CD14-positive monocyte (primary cell): ENCODE results near the gene PITPNB. TPM values are rescaled to one million over a fixed set of nuclear protein-coding genes. Genes with fewer than 3 reads are reported as not detected.

ENCODE experiments used
- DNase-seq, 3 donors: peaks; one replicate each; pipeline ENCODE4 v3.0.0-alpha.2; 2011 to 2022
- H2AFZ ChIP-seq: 2 replicates; pipeline ENCODE4 v1.6.0; 2012; ENCODE audit warnings: mild to moderate bottlenecking, low read depth, low read length, inconsistent platforms; ENCODE audit not compliant: insufficient read depth, poor library complexity, severe bottlenecking
- H3K27ac ChIP-seq, 2 donors: 1 replicate in 1 of 2; 2 replicates in 1 of 2; pipeline ENCODE4 v1.5.1; 2012 to 2013; ENCODE audit warnings: low read length in 2 of 2, control low read depth in 1 of 2, inconsistent platforms in 1 of 2, low read depth in 1 of 2, mild to moderate bottlenecking in 1 of 2
- H3K27me3 ChIP-seq, 2 donors: one replicate each; pipeline versions ENCODE4 v1.6.0 to v1.6.1; 2011 to 2013; ENCODE audit warnings: low read length in 2 of 2; ENCODE audit not compliant: control insufficient read depth in 2 of 2, insufficient read depth in 2 of 2
- H3K36me3 ChIP-seq, 2 donors: replicated peaks in 1 of 2; 1 replicate in 1 of 2; 2 replicates in 1 of 2; pipeline versions ENCODE4 v1.5.1 to v1.6.1; 2012 to 2013; ENCODE audit warnings: low read length in 2 of 2, control low read depth in 1 of 2, inconsistent platforms in 1 of 2, mild to moderate bottlenecking in 1 of 2; ENCODE audit not compliant: insufficient read depth in 2 of 2, control insufficient read depth in 1 of 2
- H3K4me1 ChIP-seq, 2 donors: 1 replicate in 1 of 2; 2 replicates in 1 of 2; pipeline versions ENCODE4 v1.5.1 to v1.6.1; 2012 to 2013; ENCODE audit warnings: low read length in 2 of 2, control low read depth in 1 of 2, inconsistent platforms in 1 of 2, mild to moderate bottlenecking in 1 of 2, moderate library complexity in 1 of 2; ENCODE audit not compliant: insufficient read depth in 2 of 2, control insufficient read depth in 1 of 2
- H3K4me2 ChIP-seq: replicated peaks from 2 replicates; pipeline ENCODE3; 2012; ENCODE audit warnings: low read length, moderate library complexity, mild to moderate bottlenecking; ENCODE audit not compliant: poor library complexity, severe bottlenecking; ENCODE audit errors: extremely low read depth
- H3K4me3 ChIP-seq, 3 experiments: fragments of 200-600 bp in 1 of 3; sonication (generic) in 1 of 3; replicated peaks in 1 of 3; 1 replicate in 2 of 3; 2 replicates in 1 of 3; pipeline ENCODE4 v1.5.1; 2011 to 2013; ENCODE audit warnings: low read length in 3 of 3, mild to moderate bottlenecking in 3 of 3, control low read depth in 2 of 3, low read depth in 2 of 3, inconsistent platforms in 1 of 3, moderate library complexity in 1 of 3
- H3K79me2 ChIP-seq: 2 replicates; pipeline ENCODE4 v1.6.0; 2012; ENCODE audit warnings: mild to moderate bottlenecking, control low read depth, inconsistent platforms, low read length, moderate library complexity; ENCODE audit not compliant: insufficient read depth
- H3K9ac ChIP-seq: 2 replicates; pipeline ENCODE4 v1.6.0; 2017; ENCODE audit warnings: low read length, mild to moderate bottlenecking; ENCODE audit not compliant: insufficient read depth, poor library complexity, severe bottlenecking
- H3K9me3 ChIP-seq, 2 donors: replicated peaks in 1 of 2; 1 replicate in 1 of 2; 2 replicates in 1 of 2; pipeline versions ENCODE4 v1.5.1 to v1.6.1; 2012 to 2013; ENCODE audit warnings: low read length in 2 of 2, control low read depth in 1 of 2; ENCODE audit not compliant: control insufficient read depth in 1 of 2, insufficient read depth in 1 of 2
- H4K20me1 ChIP-seq: 2 replicates; pipeline ENCODE4 v1.6.0; 2012; ENCODE audit warnings: mild to moderate bottlenecking, low read length, control low read depth, moderate library complexity; ENCODE audit not compliant: insufficient read depth
- H3K27ac Mint-ChIP-seq, 7 donors: one replicate each; pipeline ENCODE4 v1.8.0; 2020; ENCODE audit warnings: mild to moderate bottlenecking in 7 of 7, mixed read lengths in 7 of 7, moderate library complexity in 6 of 7, inconsistent platforms in 2 of 7
- H3K27me3 Mint-ChIP-seq, 3 donors: one replicate each; pipeline ENCODE4 v1.8.0; 2021 to 2022; ENCODE audit warnings: low read depth in 3 of 3, mild to moderate bottlenecking in 3 of 3, mixed read lengths in 3 of 3, moderate library complexity in 3 of 3, inconsistent platforms in 1 of 3
- H3K36me3 Mint-ChIP-seq, 2 donors: one replicate each; pipeline ENCODE4 v1.8.0; 2020; ENCODE audit warnings: mixed read lengths in 2 of 2, inconsistent platforms in 1 of 2, mild to moderate bottlenecking in 1 of 2
- H3K4me1 Mint-ChIP-seq: one replicate; pipeline ENCODE4 v1.8.0; 2020; ENCODE audit warnings: mild to moderate bottlenecking, mixed read lengths
- H3K4me3 Mint-ChIP-seq, 2 donors: one replicate each; pipeline ENCODE4 v1.8.0; 2020; ENCODE audit warnings: mild to moderate bottlenecking in 2 of 2, mixed read lengths in 2 of 2, moderate library complexity in 1 of 2
- H3K9me3 Mint-ChIP-seq, 7 donors: one replicate each; pipeline ENCODE4 v1.8.0; 2020 to 2022; ENCODE audit warnings: mixed read lengths in 7 of 7, mild to moderate bottlenecking in 6 of 7, moderate library complexity in 6 of 7, inconsistent platforms in 2 of 7
- CTCF ChIP-seq: fragments of 200-600 bp; IDR thresholded peaks from one replicate; pipeline ENCODE4 v1.8.0; 2022; ENCODE audit warnings: antibody characterized with exemption, mild to moderate bottlenecking
- WGBS: methylation state at CpG from one replicate; pipeline ENCODE4 v1.1.5; 2013; ENCODE audit warnings: missing lambda C conversion rate; ENCODE audit not compliant: insufficient coverage; 5-methylcytosine and 5-hydroxymethylcytosine counted together
- intact Hi-C, 2 donors: fragments of 100-400 bp; cut with micrococcal nuclease; formaldehyde crosslinking; loops; one replicate each; pipeline versions ENCODE4 v1.15.0 to v1.15.1; 2023
- polyA plus RNA-seq, 3 donors: library from polyadenylated mRNA; depleted of rRNA in 1 of 3; unstranded in 2 of 3; stranded (reverse) in 1 of 3; fragments of 300-500 nt in 2 of 3; fragments of >200 nt in 1 of 3; fragmentation: Illumina TruSeq in 2 of 3; gene quantifications; 1 replicate in 2 of 3; 2 replicates in 1 of 3; pipeline ENCODE4 v1.2.3, GENCODE V29; 2012 to 2021

Gene PITPNB
- polyA plus RNA-seq, 3 donors: 19.2 to 29.1 (median 25.2) TPM

- Histone ChIP-seq H3K36me3 (no peaks in the 10 kb centered on the region), H3K27ac (no peak overlapping the region), H2AFZ (no peak overlapping the region), H3K4me3 (no peak overlapping the region), H3K9me3 (no peaks in the 10 kb centered on the region), H3K4me2 (no peak overlapping the region), H3K9ac (no peak overlapping the region), H3K4me1 (no peaks in the 10 kb centered on the region), H3K79me2 (no peaks in the 10 kb centered on the region), H4K20me1 (no peaks in the 10 kb centered on the region), H3K27me3 (no peaks in the 10 kb centered on the region)
- Mint-ChIP-seq H3K36me3 (no peaks in the 10 kb centered on the region), H3K4me3 (no peak overlapping the region), H3K27ac (no peak overlapping the region), H3K4me1 (no peaks in the 10 kb centered on the region), H3K9me3 (peaks cover 0 to 4% (median 0%) of the 10 kb centered on the region in 7 donors), H3K27me3 (no peaks in the 10 kb centered on the region)
- no peak for DNase-seq
- intact Hi-C loops: no loop called here
- no peak for TF ChIP-seq CTCF
- WGBS: 60% methylated on average over 1 of the region's 1 CpG
These were observed 95.8 kb downstream of the PITPNB start for GRCh38 chr22:27823221-27823620.

GRCh38 chr22:27820896-27821866 lies 97.9 kb downstream of the PITPNB start:
- Histone ChIP-seq H2AFZ (no peak overlapping the region), H3K27ac (no peak overlapping the region), H3K4me2 (no peak overlapping the region), H3K79me2 (no peaks in the 10 kb centered on the region), H3K4me3 (no peak overlapping the region), H4K20me1 (no peaks in the 10 kb centered on the region), H3K9ac (no peak overlapping the region), H3K4me1 (no peaks in the 10 kb centered on the region), H3K36me3 (no peaks in the 10 kb centered on the region), H3K9me3 (no peaks in the 10 kb centered on the region), H3K27me3 (no peaks in the 10 kb centered on the region)
- intact Hi-C loops: no loop called here
- DNase-seq: no peak
- Mint-ChIP-seq H3K27me3 (peaks cover 0 to 2% (median 0%) of the 10 kb centered on the region in 3 donors), H3K9me3 (peaks cover 0 to 4% (median 0%) of the 10 kb centered on the region in 7 donors), H3K27ac (no peak overlapping the region), H3K4me1 (no peaks in the 10 kb centered on the region), H3K36me3 (no peaks in the 10 kb centered on the region), H3K4me3 (no peak overlapping the region)
- WGBS: 91% methylated on average over 19 of the region's 22 CpGs
- TF ChIP-seq CTCF: no peak
